Sigmoid colon (tissue), 7 donors: Measurements from ENCODE around the gene SLC35F1. TPM values are rescaled to one million over a fixed set of nuclear protein-coding genes. Genes with fewer than 3 reads are reported as not detected.

Experiments used
- DNase-seq: peaks from one replicate; pipeline ENCODE4 v3.0.0-alpha.2; 2019
- H3K27ac ChIP-seq, 4 donors: fragments of 200-600 bp; sonication (generic); one replicate each; pipeline ENCODE4 v1.5.1; 2016 to 2019; ENCODE audit warnings: mild to moderate bottlenecking in 1 of 4
- H3K27me3 ChIP-seq, 3 donors: fragments of 200-600 bp; sonication (generic); one replicate each; pipeline ENCODE4 v1.5.1; 2019; ENCODE audit warnings: mild to moderate bottlenecking in 1 of 3
- H3K36me3 ChIP-seq, 4 donors: fragments of 200-600 bp; sonication (generic); one replicate each; pipeline ENCODE4 v1.5.1; 2016 to 2019
- H3K4me1 ChIP-seq, 4 donors: fragments of 200-600 bp; sonication (generic); one replicate each; pipeline ENCODE4 v1.5.1; 2017 to 2019
- H3K4me3 ChIP-seq, 4 donors: fragments of 200-600 bp; sonication (generic); one replicate each; pipeline ENCODE4 v1.5.1; 2017 to 2019; ENCODE audit warnings: mild to moderate bottlenecking in 2 of 4, moderate library complexity in 1 of 4
- H3K9me3 ChIP-seq, 4 donors: fragments of 200-600 bp in 3 of 4; sonication (generic) in 3 of 4; one replicate each; pipeline versions ENCODE4 v1.5.1 to v1.6.1; 2013 to 2019
- EP300 ChIP-seq, 4 donors: sonication (generic); formaldehyde crosslinking; IDR thresholded peaks; one replicate each; pipeline ENCODE4 v1.6.1; 2017; ENCODE audit warnings: antibody characterized with exemption in 4 of 4
- POLR2A ChIP-seq, 2 donors: fragments of 450-650 bp; IDR thresholded peaks; one replicate each; pipeline ENCODE4 v1.6.1; 2016; ENCODE audit warnings: antibody characterized with exemption in 2 of 2, mild to moderate bottlenecking in 2 of 2, moderate library complexity in 2 of 2
- POLR2AphosphoS5 ChIP-seq, 4 donors: sonication (generic); formaldehyde crosslinking; IDR thresholded peaks; one replicate each; pipeline ENCODE4 v1.6.1; 2017; ENCODE audit warnings: antibody characterized with exemption in 4 of 4
- WGBS, 2 donors: extraction: QIAGEN DNeasy Blood & Tissue Kit; methylation state at CpG; one replicate each; pipeline ENCODE4 v1.1.7; 2013; 5-methylcytosine and 5-hydroxymethylcytosine counted together
- intact Hi-C: fragments of 100-400 bp; cut with DNase I; formaldehyde crosslinking; loops from one replicate; pipeline ENCODE4 v1.15.1; 2023
- polyA plus RNA-seq, 3 donors: library from polyadenylated mRNA; stranded (reverse); fragments of 200-250 nt; gene quantifications; one replicate each; pipeline ENCODE4 v1.2.3, GENCODE V29; 2013
- total RNA-seq, 4 donors: library from RNA; depleted of rRNA; stranded (reverse); fragments of >200 nt; gene quantifications; one replicate each; pipeline ENCODE4 v1.1.0, GENCODE V29; 2016
- TF ChIP-seq, protein P1 (sequence below), 4 experiments: fragments of 450-650 bp in 3 of 4; fragments of 200-600 bp in 1 of 4; IDR thresholded peaks; one replicate each; pipeline ENCODE4 v1.5.1; 2016 to 2019; ENCODE audit warnings: antibody characterized with exemption in 4 of 4, mild to moderate bottlenecking in 3 of 4, moderate library complexity in 2 of 4
- donor health status: healthy with polysubstance abuse.
- donor health status: Bipolar disorder and iron deficiency.
- donor health status: healthy.

SLC35F1 gene
- total and polyA plus RNA-seq, 7 donors, result under 0.01 to 8.9 (median 4.0) TPM; not detected in 1

DNA sequence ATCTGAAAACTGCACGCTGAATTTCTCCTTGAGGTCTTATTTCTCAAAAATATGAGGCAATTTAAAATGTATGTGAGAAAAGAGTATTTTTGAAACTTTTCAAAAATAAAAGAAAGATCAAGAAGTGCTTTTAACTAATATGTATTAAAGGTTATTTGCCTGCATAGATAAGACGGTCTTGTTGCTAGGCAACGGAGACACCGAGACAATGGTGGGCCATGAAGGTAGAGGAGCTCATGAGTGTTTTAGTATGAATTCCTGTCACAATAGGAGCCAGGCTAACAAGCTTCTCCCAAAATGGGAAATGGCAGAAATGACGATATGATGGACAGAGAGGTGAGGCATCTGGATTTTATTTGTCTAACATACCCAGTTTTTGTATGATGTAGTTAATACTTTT lies 308.2 kb downstream of the SLC35F1 start:
- DNase-seq, result no peak
- no peaks in the 10 kb centered on the region for H3K27me3 ChIP-seq
- no peaks in the 10 kb centered on the region for H3K9me3 ChIP-seq
- intact Hi-C loops, result no loop called here
- no peaks in the 10 kb centered on the region for H3K4me1 ChIP-seq
- TF ChIP-seq POLR2AphosphoS5 (IDR thresholded peaks at IDR 0.05) (no peak), POLR2A (IDR thresholded peaks at IDR 0.05) (no peak), EP300 (IDR thresholded peaks at IDR 0.05) (no peak)
- TF ChIP-seq, protein P1, sequence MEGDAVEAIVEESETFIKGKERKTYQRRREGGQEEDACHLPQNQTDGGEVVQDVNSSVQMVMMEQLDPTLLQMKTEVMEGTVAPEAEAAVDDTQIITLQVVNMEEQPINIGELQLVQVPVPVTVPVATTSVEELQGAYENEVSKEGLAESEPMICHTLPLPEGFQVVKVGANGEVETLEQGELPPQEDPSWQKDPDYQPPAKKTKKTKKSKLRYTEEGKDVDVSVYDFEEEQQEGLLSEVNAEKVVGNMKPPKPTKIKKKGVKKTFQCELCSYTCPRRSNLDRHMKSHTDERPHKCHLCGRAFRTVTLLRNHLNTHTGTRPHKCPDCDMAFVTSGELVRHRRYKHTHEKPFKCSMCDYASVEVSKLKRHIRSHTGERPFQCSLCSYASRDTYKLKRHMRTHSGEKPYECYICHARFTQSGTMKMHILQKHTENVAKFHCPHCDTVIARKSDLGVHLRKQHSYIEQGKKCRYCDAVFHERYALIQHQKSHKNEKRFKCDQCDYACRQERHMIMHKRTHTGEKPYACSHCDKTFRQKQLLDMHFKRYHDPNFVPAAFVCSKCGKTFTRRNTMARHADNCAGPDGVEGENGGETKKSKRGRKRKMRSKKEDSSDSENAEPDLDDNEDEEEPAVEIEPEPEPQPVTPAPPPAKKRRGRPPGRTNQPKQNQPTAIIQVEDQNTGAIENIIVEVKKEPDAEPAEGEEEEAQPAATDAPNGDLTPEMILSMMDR (IDR thresholded peaks at IDR 0.05), result no peak
- 86 to 87% methylated on average over 5 of the region's 5 CpGs for WGBS, 2 donors
- no peak overlapping the region for H3K27ac ChIP-seq
- no peaks in the 10 kb centered on the region for H3K36me3 ChIP-seq
- H3K4me3 ChIP-seq, result no peak overlapping the region

DNA sequence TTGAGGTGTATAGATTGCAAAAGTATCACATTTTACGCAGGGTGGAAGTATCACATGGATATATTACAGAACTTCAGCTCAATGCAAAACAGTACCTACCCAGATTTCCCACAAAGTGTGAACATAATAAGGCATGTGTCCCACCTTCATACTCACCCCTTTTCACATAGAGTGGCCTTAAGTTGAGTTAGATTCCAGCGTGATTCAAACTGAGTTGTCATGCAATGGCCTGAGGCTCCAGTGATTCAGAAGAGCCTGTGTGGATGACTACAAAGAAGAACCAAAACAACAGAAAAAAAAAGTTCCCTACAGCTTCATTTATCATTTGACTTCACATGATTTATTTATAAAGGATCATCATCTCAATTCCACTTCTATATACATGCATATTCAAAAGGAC lies 309.7 kb downstream of the SLC35F1 start:
- DNase-seq, result no peak
- H3K9me3 ChIP-seq, result no peaks in the 10 kb centered on the region
- H3K4me1 ChIP-seq, result no peaks in the 10 kb centered on the region
- no peaks in the 10 kb centered on the region for H3K27me3 ChIP-seq
- H3K4me3 ChIP-seq, result no peak overlapping the region
- WGBS, 2 donors, result 87 to 88% methylated on average over 2 of the region's 2 CpGs
- TF ChIP-seq POLR2AphosphoS5 (IDR thresholded peaks at IDR 0.05) (no peak), POLR2A (IDR thresholded peaks at IDR 0.05) (no peak), EP300 (IDR thresholded peaks at IDR 0.05) (no peak)
- TF ChIP-seq, protein P1 (IDR thresholded peaks at IDR 0.05), result no peak
- H3K27ac ChIP-seq, result no peak overlapping the region
- intact Hi-C loops, result no loop called here
- no peaks in the 10 kb centered on the region for H3K36me3 ChIP-seq

DNA sequence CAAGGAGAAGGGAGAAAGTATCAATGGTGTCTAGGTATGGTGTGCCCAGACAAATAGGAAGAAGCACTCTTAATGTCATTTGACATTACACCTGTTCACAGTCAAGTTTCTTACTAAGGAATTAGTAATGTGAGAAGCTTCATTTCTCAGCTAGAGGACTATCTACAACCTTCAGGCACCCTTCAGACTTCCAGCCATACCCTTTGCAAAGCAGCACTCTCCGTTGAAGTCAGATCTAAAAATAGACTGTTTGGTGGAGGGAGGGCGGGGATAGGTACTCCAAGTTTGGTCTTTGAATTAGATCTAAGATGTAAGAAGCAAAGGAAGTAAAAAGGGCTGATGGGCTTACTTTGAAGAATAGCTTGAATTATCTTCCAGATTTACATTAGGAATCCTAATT lies 311.1 kb downstream of the SLC35F1 start:
- Histone ChIP-seq H3K27me3 (no peaks in the 10 kb centered on the region), H3K4me3 (no peak overlapping the region), H3K27ac (no peak overlapping the region), H3K9me3 (no peaks in the 10 kb centered on the region), H3K4me1 (no peaks in the 10 kb centered on the region), H3K36me3 (no peaks in the 10 kb centered on the region)
- 72 to 73% methylated on average over 2 of the region's 2 CpGs for WGBS, 2 donors
- intact Hi-C loops, result no loop called here
- TF ChIP-seq EP300 (IDR thresholded peaks at IDR 0.05) (no peak), POLR2AphosphoS5 (IDR thresholded peaks at IDR 0.05) (no peak), POLR2A (IDR thresholded peaks at IDR 0.05) (no peak)
- TF ChIP-seq, protein P1 (IDR thresholded peaks at IDR 0.05), result no peak
- no peak for DNase-seq

DNA sequence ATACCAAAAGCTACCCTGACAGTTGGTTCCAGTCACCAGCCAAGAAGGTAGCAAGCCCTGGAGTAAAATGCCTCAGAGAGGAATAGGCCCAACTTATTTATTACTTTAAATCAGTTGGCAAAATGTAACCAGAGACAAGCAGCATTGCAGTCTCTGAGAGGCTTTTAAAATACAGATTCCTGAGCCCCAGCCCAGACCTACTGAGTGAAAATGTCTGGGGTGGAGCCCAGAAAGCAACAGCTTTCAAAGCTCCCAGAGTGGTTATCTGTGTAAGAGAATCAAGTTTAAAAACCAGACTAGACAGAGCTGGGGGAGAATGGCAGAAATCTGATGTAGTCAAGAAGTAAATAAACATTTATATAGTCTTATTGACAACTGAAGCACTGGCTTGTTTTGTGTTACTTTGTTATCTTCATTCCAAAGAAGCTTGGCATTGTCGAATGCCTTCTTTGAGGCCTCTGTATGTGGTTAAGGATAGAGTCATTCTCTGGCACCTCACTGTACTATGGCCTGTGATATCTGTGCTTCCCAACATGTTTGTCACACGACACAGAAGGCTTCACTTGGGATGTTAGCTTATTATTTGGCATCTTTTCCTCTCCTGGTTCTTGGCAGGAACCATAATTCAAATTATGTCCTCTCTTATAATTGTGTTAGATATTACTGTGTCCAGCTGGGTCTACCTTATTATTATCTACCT lies 313.5 kb downstream of the SLC35F1 start:
- intact Hi-C loops, result no loop called here
- Histone ChIP-seq H3K4me1 (no peaks in the 10 kb centered on the region), H3K36me3 (no peaks in the 10 kb centered on the region), H3K4me3 (no peak overlapping the region), H3K9me3 (peaks cover 0 to 3% (median 0%) of the 10 kb centered on the region in 4 donors), H3K27ac (no peak overlapping the region), H3K27me3 (no peaks in the 10 kb centered on the region)
- TF ChIP-seq POLR2A (IDR thresholded peaks at IDR 0.05) (no peak), EP300 (IDR thresholded peaks at IDR 0.05) (no peak), POLR2AphosphoS5 (IDR thresholded peaks at IDR 0.05) (no peak)
- TF ChIP-seq, protein P1 (IDR thresholded peaks at IDR 0.05), result no peak
- WGBS, 2 donors, result 63 to 81% methylated on average over 2 of the region's 2 CpGs
- no peak for DNase-seq

DNA sequence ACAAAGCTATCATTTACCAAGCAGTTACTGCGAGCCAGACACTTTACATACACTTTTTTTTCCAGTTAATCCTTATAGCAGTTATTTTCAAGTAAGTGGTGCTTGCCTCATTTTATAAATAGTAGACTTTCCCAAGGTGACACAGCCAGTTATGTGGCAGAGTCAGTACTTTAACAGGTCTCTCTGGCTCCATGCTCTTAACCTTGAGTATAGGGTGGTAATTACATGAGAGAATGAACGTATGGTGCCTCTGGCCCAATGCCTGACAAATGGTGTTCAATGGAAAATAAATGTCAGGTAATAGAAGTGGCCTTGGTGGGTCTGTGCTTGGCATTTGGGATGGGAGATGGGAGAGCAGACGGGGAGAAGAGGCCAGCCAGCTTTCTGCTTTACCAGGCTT lies 316.3 kb downstream of the SLC35F1 start:
- intact Hi-C loops, result no loop called here
- H3K4me1 ChIP-seq, result no peaks in the 10 kb centered on the region
- no peaks in the 10 kb centered on the region for H3K27me3 ChIP-seq
- WGBS, 2 donors, result 73 to 78% methylated on average over 3 of the region's 3 CpGs
- H3K4me3 ChIP-seq, result no peak overlapping the region
- no peak for DNase-seq
- TF ChIP-seq EP300 (IDR thresholded peaks at IDR 0.05), result no peak
- no peaks in the 10 kb centered on the region for H3K36me3 ChIP-seq
- no peak overlapping the region for H3K27ac ChIP-seq
- H3K9me3 ChIP-seq, result peaks cover 0 to 3% (median 0%) of the 10 kb centered on the region in 4 donors
